NCI-H446 (cell line): ENCODE data around the gene CRISPLD2.
"Not testable (repeated sequence)": the region's sequence is repeated elsewhere in the genome, so short reads cannot be mapped to it uniquely, and the experiment has no call there.

Experiments used
- DNase-seq, 2 experiments: peaks; one replicate each; lab custom pipeline; 2025; lab: John Stamatoyannopoulos, UW

CRISPLD2 gene

DNA sequence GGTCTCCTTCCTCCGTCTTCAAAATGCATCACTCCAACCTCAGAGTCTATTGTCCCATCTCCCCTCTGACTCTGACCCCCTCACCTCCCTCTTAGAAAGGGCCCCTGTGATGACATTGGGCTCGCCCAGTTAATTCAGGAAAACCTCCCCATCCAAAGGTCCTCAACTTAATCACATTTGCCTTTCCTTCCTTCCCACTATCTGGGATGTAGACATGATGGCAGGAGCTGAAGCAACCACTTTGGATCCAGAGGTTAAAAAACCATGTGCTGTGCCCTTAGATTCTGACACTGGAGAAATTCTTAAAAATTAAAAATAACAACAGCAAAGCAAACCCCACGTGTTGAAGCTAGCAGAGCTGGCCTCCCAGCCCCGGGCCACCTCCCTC is 111.3 kb downstream of the CRISPLD2 start:
- no peak for DNase-seq

GRCh38 chr16:84931506-84931905 is 111.7 kb downstream of the CRISPLD2 start:
- DNase-seq, result no peak

DNA sequence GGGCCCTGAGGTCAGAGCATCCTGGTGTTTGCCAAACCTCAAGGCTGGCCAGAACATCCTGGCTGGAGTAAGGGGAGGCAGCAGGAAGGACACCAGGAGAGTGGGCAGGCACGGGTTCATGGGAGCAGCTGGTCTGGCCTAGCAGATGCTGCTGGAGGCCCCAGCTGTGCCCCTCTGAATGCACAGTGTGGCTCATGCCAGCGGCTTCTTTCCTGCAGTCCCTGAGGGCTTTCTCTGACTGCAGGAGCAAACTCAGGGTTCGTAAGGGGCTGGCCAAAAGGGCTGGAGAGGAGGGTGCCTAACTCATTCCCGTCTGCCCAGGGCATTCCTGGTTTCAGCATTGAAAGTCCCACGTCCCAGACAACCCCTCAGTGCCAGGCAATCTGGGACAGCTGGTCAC is 112.9 kb downstream of the CRISPLD2 start:
- no peak for DNase-seq

DNA sequence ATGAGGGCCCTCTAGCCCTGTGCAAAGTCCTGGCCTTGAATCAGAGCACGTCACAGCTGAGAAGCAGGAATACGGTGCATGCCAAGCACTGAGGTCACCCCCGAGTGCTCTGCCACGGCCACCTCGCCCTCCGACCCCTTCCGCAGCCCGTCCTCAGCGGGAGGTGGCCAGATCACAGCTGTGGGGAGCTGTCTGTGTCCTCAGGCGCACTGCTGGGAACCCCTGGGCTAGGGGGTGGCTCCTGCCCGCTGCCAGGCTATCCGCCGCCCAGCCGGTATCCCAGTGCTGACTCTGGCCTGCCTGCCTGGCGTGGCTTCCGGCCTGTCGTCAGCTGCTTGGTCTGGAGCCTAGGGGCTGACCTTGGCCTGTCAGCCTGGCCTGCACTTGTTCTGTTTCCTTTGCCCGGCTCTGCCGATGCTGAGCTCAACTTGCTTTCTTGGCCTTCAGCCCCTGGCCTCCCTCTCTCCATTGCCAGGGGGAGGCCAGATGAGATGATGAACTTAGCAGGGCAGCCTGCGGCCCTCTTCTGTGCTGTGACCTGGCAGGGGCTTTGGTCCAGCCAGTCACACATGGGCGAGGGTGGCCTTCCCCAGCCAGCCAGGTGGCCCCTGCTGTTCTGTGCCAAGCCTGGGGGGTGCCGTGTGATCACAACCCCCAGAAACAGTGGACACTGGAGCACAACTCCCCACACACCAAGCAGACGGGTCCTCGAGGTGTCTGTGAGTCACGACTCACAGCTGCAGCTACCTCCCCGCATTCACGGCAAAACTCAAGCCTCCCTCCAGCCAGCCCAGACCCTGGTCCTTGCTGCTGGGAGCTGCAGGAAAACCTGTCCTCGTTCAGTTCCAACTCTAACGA is 114.2 kb downstream of the CRISPLD2 start:
- DNase-seq, result no peak

- no peak for DNase-seq
Measured at GRCh38 chr16:84937196-84938005, 117.6 kb downstream of the CRISPLD2 start.

- DNase-seq, result not testable (repeated sequence)
Measured at GRCh38 chr16:84938616-84939015, 118.8 kb downstream of the CRISPLD2 start.

DNA sequence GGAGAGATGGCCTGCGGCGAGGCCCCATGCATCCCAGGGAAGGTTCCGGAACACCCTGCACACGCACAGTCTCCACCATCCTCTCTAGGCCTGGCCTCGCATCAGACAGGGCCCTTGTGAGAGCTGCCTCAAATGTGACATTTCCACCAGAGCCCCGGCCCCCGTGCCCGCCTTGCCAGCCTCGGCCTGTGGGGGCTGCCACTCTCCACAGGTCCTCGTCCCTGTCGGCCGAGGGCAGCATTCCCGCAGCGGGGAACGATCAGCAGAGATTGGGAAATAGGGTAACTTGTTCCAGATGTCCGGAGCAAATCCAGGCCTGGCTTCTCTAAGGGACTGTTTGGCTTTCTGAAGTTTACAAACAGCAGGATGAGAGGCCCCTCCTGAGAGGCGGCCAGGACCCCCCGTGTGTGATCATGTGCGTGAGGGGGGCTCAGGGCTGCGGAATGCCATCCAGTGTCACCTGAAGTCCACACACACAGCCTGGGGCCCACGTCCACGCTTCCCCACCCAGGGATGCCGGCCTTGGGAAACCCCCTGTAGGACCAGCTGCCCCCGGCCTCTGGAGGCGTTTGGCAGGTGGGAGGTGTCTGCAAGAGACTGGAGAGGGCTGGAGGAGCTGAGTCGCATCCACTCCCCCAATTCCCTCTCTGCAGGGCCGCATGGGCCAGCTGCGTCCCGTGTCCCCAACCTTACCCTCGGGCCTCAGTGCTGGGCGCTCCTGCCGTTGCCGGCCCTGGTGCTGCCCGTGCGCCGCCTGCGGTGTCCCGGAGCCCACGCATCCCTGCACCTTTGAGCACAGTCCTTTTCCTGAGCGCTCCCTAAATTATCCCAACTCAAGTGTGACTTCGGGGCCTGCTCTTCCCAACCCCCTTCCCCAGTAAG is 121.1 kb downstream of the CRISPLD2 start:
- DNase-seq, result no peak

GRCh38 chr16:84941921-84942320 is 122.1 kb downstream of the CRISPLD2 start:
- no peak for DNase-seq

GRCh38 chr16:84942786-84943185 is 123.0 kb downstream of the CRISPLD2 start:
- DNase-seq, result no peak

GRCh38 chr16:84943620-84944019 is 123.8 kb downstream of the CRISPLD2 start:
- DNase-seq, result no peak

DNA sequence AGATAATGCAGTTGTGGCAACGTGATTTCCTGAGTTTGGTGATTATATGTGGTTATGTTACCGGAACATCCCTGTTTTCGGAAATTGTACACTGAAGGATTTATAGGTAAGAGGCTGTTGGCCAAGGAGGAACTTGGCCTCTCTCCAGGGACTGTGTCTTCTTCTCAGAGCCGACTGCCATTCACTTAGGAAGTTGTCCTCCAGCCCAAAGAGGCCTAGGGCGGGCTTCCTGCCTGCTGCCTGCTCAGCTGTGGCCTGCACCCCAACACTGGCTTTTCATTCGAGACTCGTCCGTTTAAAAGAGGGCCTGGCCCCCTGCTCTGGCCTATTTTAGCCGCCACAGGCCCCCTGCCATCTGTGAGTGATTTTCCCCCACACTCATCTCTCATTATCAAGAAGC is 127.2 kb downstream of the CRISPLD2 start:
- no peak for DNase-seq

- no peak for DNase-seq
Measured at GRCh38 chr16:84947996-84948850, 128.4 kb downstream of the CRISPLD2 start.

- DNase-seq, result no peak
Measured at GRCh38 chr16:84948851-84949610, 129.2 kb downstream of the CRISPLD2 start.

GRCh38 chr16:84949772-84950436 is 130.1 kb downstream of the CRISPLD2 start:
- DNase-seq, result no peak

DNA sequence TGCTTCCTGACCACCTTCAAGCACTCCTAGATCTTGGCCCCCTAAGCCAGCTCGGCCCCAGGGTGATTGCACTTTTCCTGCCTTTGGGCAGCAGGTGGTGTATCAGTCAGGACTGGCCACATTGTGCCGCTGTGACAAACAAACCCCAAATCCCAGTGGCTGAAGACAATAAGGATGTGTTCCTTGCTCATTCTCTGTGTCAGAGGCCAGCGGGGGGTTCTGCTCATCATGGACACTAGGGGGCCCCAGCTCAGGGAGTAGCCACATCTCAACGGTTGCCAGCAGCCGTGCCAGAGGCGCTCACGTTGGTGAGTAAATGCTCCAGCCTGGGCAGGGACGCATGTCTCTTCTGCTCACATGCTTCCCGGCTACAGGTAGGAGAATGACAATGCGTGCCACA is 131.1 kb downstream of the CRISPLD2 start:
- DNase-seq, result no peak

DNA sequence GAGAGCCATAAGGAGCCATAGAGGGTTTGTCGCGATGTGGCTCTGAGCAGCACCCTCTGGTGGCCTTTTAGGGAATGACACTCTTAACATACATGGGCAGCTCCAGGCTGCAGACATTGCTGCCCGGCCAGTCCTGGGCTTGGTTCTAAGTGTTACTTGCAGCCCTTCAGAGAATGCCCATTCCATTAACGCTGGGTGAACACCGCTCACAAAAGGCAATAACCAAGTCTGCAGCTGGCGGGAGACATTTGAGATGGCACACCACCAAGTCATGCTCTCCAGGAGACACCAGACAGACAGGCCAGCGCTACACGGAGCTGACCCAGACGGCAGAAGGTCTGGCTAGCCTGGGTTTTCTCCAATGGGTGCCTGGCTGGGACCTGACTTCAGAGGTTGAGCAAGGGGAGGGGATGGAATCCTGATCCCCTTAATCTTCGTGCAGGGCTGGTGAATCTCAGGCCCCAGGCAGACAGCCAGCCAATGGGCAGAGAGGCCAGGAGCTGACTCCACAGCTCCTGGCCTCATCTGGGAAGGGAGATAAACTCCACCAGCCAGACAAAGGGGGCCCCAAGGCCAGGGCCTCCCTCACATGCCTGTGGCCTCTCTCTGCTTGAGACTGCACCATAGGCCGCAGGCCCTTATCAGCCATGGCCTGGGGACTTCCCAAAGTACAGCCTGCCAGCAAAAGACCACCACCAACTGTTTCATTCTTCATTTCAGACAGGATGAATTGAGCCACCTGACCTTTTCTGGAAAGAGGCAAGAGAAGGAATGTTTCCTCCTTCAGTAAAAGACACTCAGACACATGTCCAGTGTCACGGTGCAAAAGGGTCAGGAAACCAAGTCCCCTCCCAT is 132.8 kb downstream of the CRISPLD2 start:
- DNase-seq, result peak; percentile 25 to 76

- DNase-seq, result no peak
Measured at GRCh38 chr16:84953190-84953746, 133.5 kb downstream of the CRISPLD2 start.

DNA sequence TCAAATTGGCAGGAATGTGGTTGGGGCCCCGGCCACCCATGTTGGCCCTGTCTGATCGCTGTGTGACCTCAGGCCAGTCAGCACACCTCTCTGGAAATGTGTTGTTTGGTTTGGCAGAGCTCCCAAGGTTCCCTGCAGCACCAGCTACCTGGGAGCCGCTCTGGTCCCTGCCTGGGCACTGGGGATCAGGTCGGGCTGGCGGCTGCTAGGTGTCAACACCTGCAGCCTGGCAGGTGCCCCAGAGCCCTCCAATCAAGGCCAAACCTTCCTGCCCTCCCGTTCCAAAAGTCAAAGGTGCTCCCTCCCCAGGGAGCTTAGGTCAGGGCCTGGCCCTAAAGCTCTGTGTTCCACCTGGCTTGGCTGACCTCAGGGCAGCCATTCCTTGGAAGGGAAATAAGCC is 135.6 kb downstream of the CRISPLD2 start:
- DNase-seq, result no peak

DNA sequence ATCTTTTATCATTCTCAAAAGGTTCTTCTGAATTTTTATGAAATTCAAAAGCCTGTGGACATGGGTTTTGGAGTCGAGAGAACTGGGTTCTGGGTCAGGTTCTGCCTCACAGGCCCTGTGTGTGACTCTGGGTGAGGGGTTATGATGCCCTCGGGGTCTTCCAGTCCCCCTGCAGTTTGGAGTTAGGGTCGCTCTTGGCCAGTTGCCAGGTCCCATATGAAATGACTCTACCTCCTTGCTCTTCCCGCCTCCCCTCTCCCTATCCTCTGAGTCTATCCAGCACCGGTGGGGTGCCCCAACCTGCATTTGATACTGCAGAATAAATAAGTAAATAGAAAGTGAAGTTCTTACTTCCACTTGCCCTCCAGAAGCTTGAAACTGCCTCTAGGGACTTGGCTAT is 137.4 kb downstream of the CRISPLD2 start:
- no peak for DNase-seq
